Measurements from ENCODE around the gene SLC48A1. TPM values are rescaled to one million over a fixed set of nuclear protein-coding genes. Genes with fewer than 3 reads are reported as not detected.

Gene SLC48A1
- total RNA-seq, 1 experiment from 2014 or later: 20.0 TPM

GRCh38 chr12:47801170-47801903 is 28.3 kb downstream of the SLC48A1 start (continued):
- no peak for TF ChIP-seq CTCF (IDR thresholded peaks at IDR 0.05 in 2 of 3, conservative IDR thresholded peaks at IDR 0.05 in 1 of 3; ENCODE audit: borderline replicate concordance in 1 of 3, insufficient read depth in 1 of 3, low read depth in 2 of 3, low read length in 2 of 3)
- no peak for TF ChIP-seq POLR2AphosphoS5 (IDR thresholded peaks at IDR 0.05; ENCODE audit: low read depth, low read length)
- no peak for TF ChIP-seq SP1 (IDR thresholded peaks at IDR 0.05; ENCODE audit: low read depth)
- TF ChIP-seq TCF7L2 (IDR thresholded peaks at IDR 0.05; ENCODE audit: borderline replicate concordance, extremely low read depth, insufficient read depth, insufficient read length): no peak
- TF ChIP-seq POLR2A (IDR thresholded peaks at IDR 0.05; ENCODE audit: borderline replicate concordance, extremely low read depth, insufficient read depth, insufficient read length): no peak
- no peak for TF ChIP-seq ELF1 (IDR thresholded peaks at IDR 0.05; ENCODE audit: borderline replicate concordance, low read depth)

GRCh38 chr12:47801904-47802246 is 28.8 kb downstream of the SLC48A1 start:
- no peaks in the 10 kb centered on the region for H3K9me3 ChIP-seq (ENCODE audit: control insufficient read depth in 1 of 2, insufficient read depth in 1 of 2, low read depth in 1 of 2, low read length in 2 of 2)
- ATAC-seq: no peak
- no peak overlapping the region for H3K4me2 ChIP-seq (ENCODE audit: low read length)
- ChIA-PET POLR2A (interaction anchor here (1.2 kb wide), 1 partner anchor 27 kb away, joined by 3 read pairs; no protein-coding TSS in a partner anchor), RAD21 (ENCODE audit: low non-redundant PET in 1 of 2, low total read pairs in 2 of 2, uncharacterized antibody in 2 of 2, unreplicated experiment in 2 of 2) (no interaction called here), CTCF (interaction anchor here (1.2 to 7.7 kb wide), 2 partner anchors 35 to 36 kb away, joined by 3 to 85 read pairs; no protein-coding TSS in a partner anchor)
- no peaks in the 10 kb centered on the region for H3K27me3 ChIP-seq (ENCODE audit: insufficient read depth, low read length)
- H4K20me1 ChIP-seq (ENCODE audit: insufficient read depth): no peaks in the 10 kb centered on the region
- no peak overlapping the region for H2AFZ ChIP-seq (ENCODE audit: low read depth, low read length, poor library complexity, severe bottlenecking)
- H3K36me3 ChIP-seq (ENCODE audit: control insufficient read depth in 1 of 2, insufficient read depth in 2 of 2, low read length in 2 of 2): no peaks in the 10 kb centered on the region; a peak in 1 of 4 replicates
- TF ChIP-seq TCF7L2 (IDR thresholded peaks at IDR 0.05; ENCODE audit: borderline replicate concordance, extremely low read depth, insufficient read depth, insufficient read length): no peak
- TF ChIP-seq POLR2A (IDR thresholded peaks at IDR 0.05; ENCODE audit: borderline replicate concordance, extremely low read depth, insufficient read depth, insufficient read length): no peak
- no peak for TF ChIP-seq CTCF (IDR thresholded peaks at IDR 0.05 in 2 of 3, conservative IDR thresholded peaks at IDR 0.05 in 1 of 3; ENCODE audit: borderline replicate concordance in 1 of 3, insufficient read depth in 1 of 3, low read depth in 2 of 3, low read length in 2 of 3)
- TF ChIP-seq ZNF274 (IDR thresholded peaks at IDR 0.05; ENCODE audit: low read depth, low read length): no peak
- no peak for TF ChIP-seq ATF3 (IDR thresholded peaks at IDR 0.05)
- TF ChIP-seq RAD21 (IDR thresholded peaks at IDR 0.05; ENCODE audit: low read depth): no peak
- TF ChIP-seq POLR2AphosphoS5 (IDR thresholded peaks at IDR 0.05; ENCODE audit: low read depth, low read length): no peak
- no peak for TF ChIP-seq ELF1 (IDR thresholded peaks at IDR 0.05; ENCODE audit: borderline replicate concordance, low read depth)
- no peak for TF ChIP-seq CBX3 (IDR thresholded peaks at IDR 0.05; ENCODE audit: low read depth)
- TF ChIP-seq EZH2phosphoT487 (IDR thresholded peaks at IDR 0.05; ENCODE audit: borderline replicate concordance): no peak
- no peak for DNase-seq (ENCODE audit: low read depth, low spot score)
- H3K27ac ChIP-seq (ENCODE audit: low read depth, low read length): no peak overlapping the region
- no peak overlapping the region for H3K9ac ChIP-seq (ENCODE audit: low read length)
- no TSS peak for BruUV-seq (replicated peaks)
- H3K79me2 ChIP-seq (ENCODE audit: insufficient read depth, low read length): peaks cover 14% of the 10 kb centered on the region; the same call in 1 of the 2 replicates
- H3K4me3 ChIP-seq (replicated peaks in 1 of 2; ENCODE audit: low read depth in 1 of 2, low read length in 2 of 2): no peak overlapping the region
- intact Hi-C loops (cut with micrococcal nuclease): no loop called here
- no peaks in the 10 kb centered on the region for H3K9me2 ChIP-seq (ENCODE audit: insufficient read depth)
- no peaks in the 10 kb centered on the region for H3K4me1 ChIP-seq (ENCODE audit: control insufficient read depth in 1 of 2, insufficient read depth in 2 of 2, low read length in 2 of 2)
